Gastroesophageal sphincter (tissue), 3 donors: Measurements from ENCODE around the gene GALNT10.

ENCODE experiments used
- CTCF ChIP-seq, 4 experiments: fragments of 200-600 bp in 2 of 4; fragments of 450-650 bp in 2 of 4; sonication (generic) in 1 of 4; IDR thresholded peaks; one replicate each; pipeline ENCODE4 v1.5.1; 2017 to 2019; ENCODE audit warnings: antibody characterized with exemption in 4 of 4, mild to moderate bottlenecking in 2 of 4, moderate library complexity in 2 of 4
- EP300 ChIP-seq: sonication (generic); formaldehyde crosslinking; IDR thresholded peaks from one replicate; pipeline ENCODE4 v1.6.1; 2017; ENCODE audit warnings: antibody characterized with exemption, mild to moderate bottlenecking

GRCh38 chr5:154435226-154435625, 244.7 kb downstream of the GALNT10 start:
- TF ChIP-seq CTCF (IDR thresholded peaks at IDR 0.05) (no peak), EP300 (no peak)
